Measurements from ENCODE around the gene GPR89B. TPM values are rescaled to one million over a fixed set of nuclear protein-coding genes. Genes with fewer than 3 reads are reported as not detected.
"Not testable (repeated sequence)": the region's sequence is repeated elsewhere in the genome, so short reads cannot be mapped to it uniquely, and the experiment has no call there.

GPR89B gene
- total RNA-seq, 1 donor from 2014 or later = 6.2 TPM

GRCh38 chr1:148013177-148014144 lies 85.2 kb downstream of the GPR89B start:
- intact Hi-C loops (cut with DNase I); DNase-seq (ENCODE audit: low spot score): not testable (repeated sequence)

- intact Hi-C loops (cut with DNase I); DNase-seq (ENCODE audit: low spot score): not testable (repeated sequence)
Measured at GRCh38 chr1:148014289-148015200, 86.3 kb downstream of the GPR89B start.

- intact Hi-C loops (cut with DNase I); DNase-seq (ENCODE audit: low spot score): not testable (repeated sequence)
Measured at GRCh38 chr1:148024918-148025317, 96.7 kb downstream of the GPR89B start.

- DNase-seq (ENCODE audit: low spot score); intact Hi-C loops (cut with DNase I): not testable (repeated sequence)
Measured at GRCh38 chr1:148027004-148027403, 98.8 kb downstream of the GPR89B start.

GRCh38 chr1:148032247-148032646 lies 104.0 kb downstream of the GPR89B start:
- DNase-seq (ENCODE audit: low spot score); intact Hi-C loops (cut with DNase I): not testable (repeated sequence)

- intact Hi-C loops (cut with DNase I) = not testable (repeated sequence)
Measured at GRCh38 chr1:148032690-148033089, 104.5 kb downstream of the GPR89B start.

GRCh38 chr1:148033147-148033546 lies 104.9 kb downstream of the GPR89B start:
- DNase-seq (ENCODE audit: low spot score); intact Hi-C loops (cut with DNase I): not testable (repeated sequence)

More at GRCh38 chr1:148032690-148033089, 104.5 kb downstream of the GPR89B start:
- not testable (repeated sequence) for DNase-seq (ENCODE audit: low spot score)

GRCh38 chr1:148037850-148038461 lies 109.7 kb downstream of the GPR89B start:
- DNase-seq (ENCODE audit: low spot score); intact Hi-C loops (cut with DNase I): not testable (repeated sequence)

- DNase-seq (ENCODE audit: low spot score); intact Hi-C loops (cut with DNase I): not testable (repeated sequence)
Measured at GRCh38 chr1:148038462-148039333, 110.5 kb downstream of the GPR89B start.

Other genes starting within 250 kb of the GPR89B start
- 9.9 TPM for gene GJA5, start 167.8 kb upstream of the GPR89B start, total RNA-seq
- gene GJA8, start 25.6 kb upstream of the GPR89B start, total RNA-seq = not detected
- 3.0 TPM for gene NBPF11, start 223.9 kb downstream of the GPR89B start, total RNA-seq